ENCODE data around the gene ARHGAP19.

ARHGAP19 gene

GRCh38 chr10:97320480-97321031, 28.1 kb upstream of the ARHGAP19 start:
- no peak for TF ChIP-seq ZFX (IDR thresholded peaks at IDR 0.05)
- TF ChIP-seq CTCF (conservative IDR thresholded peaks at IDR 0.05), result no peak
- H3K27ac ChIP-seq, result no peak overlapping the region; the same call in 1 of the 2 replicates

GRCh38 chr10:97319671-97320479, 27.4 kb upstream of the ARHGAP19 start:
- H3K27ac ChIP-seq, result peak overlapping the region; percentile 97
- TF ChIP-seq CTCF (conservative IDR thresholded peaks at IDR 0.05) (no peak), ZFX (IDR thresholded peaks at IDR 0.05) (peak; percentile 82)

GRCh38 chr10:97318772-97319651, 26.6 kb upstream of the ARHGAP19 start, which contains the start of gene FRAT1:
TSS of gene FRAT1 (plus strand) at chr10:97319271. CDS start at chr10:97319454, 183 bp downstream.
- peak within 1 kb of the TSS; percentile 97 for H3K27ac ChIP-seq
- TF ChIP-seq CTCF (conservative IDR thresholded peaks at IDR 0.05), result no peak
- no peak for TF ChIP-seq ZFX (IDR thresholded peaks at IDR 0.05)

GRCh38 chr10:97314671-97315070, 22.2 kb upstream of the ARHGAP19 start:
- no peak for TF ChIP-seq ZFX (IDR thresholded peaks at IDR 0.05)
- TF ChIP-seq CTCF (conservative IDR thresholded peaks at IDR 0.05), result no peak
- H3K27ac ChIP-seq, result no peak overlapping the region

- TF ChIP-seq ZFX (IDR thresholded peaks at IDR 0.05), result no peak
- no peak for TF ChIP-seq CTCF (conservative IDR thresholded peaks at IDR 0.05)
- no peak overlapping the region for H3K27ac ChIP-seq
Measured at GRCh38 chr10:97312897-97313296, 20.5 kb upstream of the ARHGAP19 start.

GRCh38 chr10:97311111-97311626, 18.7 kb upstream of the ARHGAP19 start:
- no peak overlapping the region for H3K27ac ChIP-seq
- TF ChIP-seq ZFX (IDR thresholded peaks at IDR 0.05) (no peak), CTCF (conservative IDR thresholded peaks at IDR 0.05) (no peak)
